Memory B cell (primary cell): ENCODE data around the gene RNF103.
"Not testable (repeated sequence)": the region's sequence is repeated elsewhere in the genome, so short reads cannot be mapped to it uniquely, and the experiment has no call there.

Experiments used
- ATAC-seq: fragments of 150-1000 bp; cut with Tn5 transposase; 2 replicates; pipeline ENCODE4 v1.10.0; 2021; ENCODE audit warnings: low read depth, mild to moderate bottlenecking, moderate library complexity
- DNase-seq, 2 donors: peaks; one replicate each; pipeline ENCODE4 v3.0.0; 2022; ENCODE audit warnings: low spot score in 2 of 2
- H3K27ac Mint-ChIP-seq: one replicate; pipeline ENCODE4 v1.8.0; 2022; ENCODE audit warnings: mild to moderate bottlenecking, moderate library complexity, mixed read lengths
- H3K27me3 Mint-ChIP-seq: one replicate; pipeline ENCODE4 v1.8.0; 2022; ENCODE audit warnings: mixed read lengths
- H3K36me3 Mint-ChIP-seq: one replicate; pipeline ENCODE4 v1.8.0; 2022; ENCODE audit warnings: mild to moderate bottlenecking, mixed read lengths
- H3K4me1 Mint-ChIP-seq: one replicate; pipeline ENCODE4 v1.8.0; 2022; ENCODE audit warnings: mixed read lengths
- H3K4me3 Mint-ChIP-seq: one replicate; pipeline ENCODE4 v1.8.0; 2022; ENCODE audit warnings: mild to moderate bottlenecking, moderate library complexity, mixed read lengths
- H3K9me3 Mint-ChIP-seq: one replicate; pipeline ENCODE4 v1.8.0; 2022; ENCODE audit warnings: mixed read lengths

RNF103 gene, protein sequence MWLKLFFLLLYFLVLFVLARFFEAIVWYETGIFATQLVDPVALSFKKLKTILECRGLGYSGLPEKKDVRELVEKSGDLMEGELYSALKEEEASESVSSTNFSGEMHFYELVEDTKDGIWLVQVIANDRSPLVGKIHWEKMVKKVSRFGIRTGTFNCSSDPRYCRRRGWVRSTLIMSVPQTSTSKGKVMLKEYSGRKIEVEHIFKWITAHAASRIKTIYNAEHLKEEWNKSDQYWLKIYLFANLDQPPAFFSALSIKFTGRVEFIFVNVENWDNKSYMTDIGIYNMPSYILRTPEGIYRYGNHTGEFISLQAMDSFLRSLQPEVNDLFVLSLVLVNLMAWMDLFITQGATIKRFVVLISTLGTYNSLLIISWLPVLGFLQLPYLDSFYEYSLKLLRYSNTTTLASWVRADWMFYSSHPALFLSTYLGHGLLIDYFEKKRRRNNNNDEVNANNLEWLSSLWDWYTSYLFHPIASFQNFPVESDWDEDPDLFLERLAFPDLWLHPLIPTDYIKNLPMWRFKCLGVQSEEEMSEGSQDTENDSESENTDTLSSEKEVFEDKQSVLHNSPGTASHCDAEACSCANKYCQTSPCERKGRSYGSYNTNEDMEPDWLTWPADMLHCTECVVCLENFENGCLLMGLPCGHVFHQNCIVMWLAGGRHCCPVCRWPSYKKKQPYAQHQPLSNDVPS

DNA sequence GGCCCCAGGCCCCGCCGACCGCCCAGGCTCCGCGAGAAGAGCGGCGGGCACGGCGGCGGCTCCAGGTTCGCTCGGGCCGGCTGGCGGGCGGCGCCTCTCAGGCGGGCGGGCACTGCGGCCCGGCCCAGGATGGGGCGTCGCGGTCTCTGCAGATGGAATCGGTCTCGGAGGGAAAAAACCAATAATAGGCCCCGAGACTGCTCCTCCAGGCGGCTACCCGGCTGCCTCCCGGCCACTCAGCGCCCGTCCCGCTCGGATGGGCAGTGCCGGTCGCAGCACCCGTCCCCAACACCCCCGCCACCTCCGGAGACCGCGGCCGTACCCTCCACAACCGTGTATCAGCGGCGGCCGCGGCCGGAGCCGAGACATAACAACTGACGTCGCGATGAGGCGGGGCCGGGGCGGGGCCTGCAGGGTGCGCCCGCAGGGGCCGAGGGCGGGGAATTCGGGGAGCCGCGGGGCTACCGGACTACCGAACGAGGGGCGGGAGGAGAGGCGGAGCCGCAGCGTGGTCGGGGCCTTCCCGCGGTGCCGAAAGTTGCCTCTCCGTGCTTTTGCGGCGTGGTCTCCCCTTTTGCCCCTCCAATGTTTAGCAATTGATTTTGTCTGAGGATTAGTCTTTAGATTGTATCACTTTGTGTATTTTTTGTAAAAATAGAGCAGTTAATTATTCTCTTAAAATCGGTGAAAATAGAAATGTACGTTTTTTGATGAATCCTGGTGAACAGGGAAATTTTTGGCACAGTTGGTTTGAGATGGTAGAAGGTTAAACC is at the start of gene RNF103:
RNF103 (minus strand) TSS at position 372 of the 773 bp plus-strand sequence. CDS start 979 bp downstream, outside the sequence.
- Mint-ChIP-seq H3K4me1 (peaks cover 25% of the 10 kb centered on the region), H3K9me3 (no peaks in the 10 kb centered on the region), H3K27ac (peak within 1 kb of the TSS; percentile 97), H3K4me3 (peak within 1 kb of the TSS; percentile 95), H3K27me3 (no peaks in the 10 kb centered on the region), H3K36me3 (peaks cover 12% of the 10 kb centered on the region)
- ATAC-seq (peak; percentile 83), DNase-seq (peak; percentile 95 to 96)

DNA sequence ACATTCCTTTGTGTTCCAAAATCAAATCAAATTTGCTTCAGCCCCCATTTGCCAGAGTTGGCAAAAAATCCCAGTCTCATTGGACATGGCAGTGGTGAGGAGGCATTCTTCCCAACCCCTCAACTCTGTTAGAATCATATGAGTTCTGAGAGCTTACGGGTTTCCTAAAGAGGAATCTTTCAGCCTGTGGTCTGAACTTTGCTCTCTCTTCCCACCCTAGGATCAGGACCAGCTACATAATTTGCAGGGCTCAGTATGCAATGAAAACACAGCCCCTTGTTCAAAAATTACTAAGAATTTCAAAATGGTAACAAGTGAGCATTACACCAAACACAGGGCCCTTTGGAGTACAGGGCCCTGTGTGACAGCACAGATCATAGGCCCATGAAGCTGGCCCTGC is 49.3 kb upstream of the RNF103 start:
- no peaks in the 10 kb centered on the region for H3K36me3 Mint-ChIP-seq
- no peak for ATAC-seq
- no peak overlapping the region for H3K27ac Mint-ChIP-seq
- no peaks in the 10 kb centered on the region for H3K9me3 Mint-ChIP-seq
- no peaks in the 10 kb centered on the region for H3K27me3 Mint-ChIP-seq
- no peak for DNase-seq
- H3K4me1 Mint-ChIP-seq = no peaks in the 10 kb centered on the region
- H3K4me3 Mint-ChIP-seq = no peak overlapping the region

DNA sequence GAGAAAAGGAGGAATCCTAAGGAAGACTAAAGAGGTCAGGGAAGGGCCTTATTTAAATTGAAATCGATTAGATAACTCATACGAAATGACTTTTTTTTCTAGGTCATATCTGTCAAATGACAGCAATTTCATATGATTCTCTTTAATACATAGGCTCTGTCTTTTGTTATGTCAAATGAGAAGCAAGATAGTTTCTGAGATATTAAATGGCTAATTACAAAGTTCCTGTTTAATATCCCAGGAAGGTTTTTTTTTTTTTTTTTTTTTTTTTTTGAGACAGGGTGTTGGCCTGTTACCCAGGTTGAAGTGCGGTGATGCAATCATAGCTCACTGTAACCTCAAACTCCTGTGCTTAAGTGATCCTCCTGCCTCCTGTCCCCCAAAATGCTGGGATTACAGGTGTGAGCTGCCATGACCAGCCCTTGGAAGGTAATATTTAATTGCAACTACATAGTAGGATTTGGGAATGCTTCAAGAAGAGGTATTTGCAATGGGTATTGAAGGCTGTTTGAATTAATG is 48.4 kb upstream of the RNF103 start:
- Mint-ChIP-seq H3K4me1 (no peaks in the 10 kb centered on the region), H3K4me3 (no peak overlapping the region), H3K36me3 (peaks cover 1% of the 10 kb centered on the region), H3K27ac (no peak overlapping the region), H3K9me3 (no peaks in the 10 kb centered on the region), H3K27me3 (no peaks in the 10 kb centered on the region)
- DNase-seq = no peak
- ATAC-seq = no peak

DNA sequence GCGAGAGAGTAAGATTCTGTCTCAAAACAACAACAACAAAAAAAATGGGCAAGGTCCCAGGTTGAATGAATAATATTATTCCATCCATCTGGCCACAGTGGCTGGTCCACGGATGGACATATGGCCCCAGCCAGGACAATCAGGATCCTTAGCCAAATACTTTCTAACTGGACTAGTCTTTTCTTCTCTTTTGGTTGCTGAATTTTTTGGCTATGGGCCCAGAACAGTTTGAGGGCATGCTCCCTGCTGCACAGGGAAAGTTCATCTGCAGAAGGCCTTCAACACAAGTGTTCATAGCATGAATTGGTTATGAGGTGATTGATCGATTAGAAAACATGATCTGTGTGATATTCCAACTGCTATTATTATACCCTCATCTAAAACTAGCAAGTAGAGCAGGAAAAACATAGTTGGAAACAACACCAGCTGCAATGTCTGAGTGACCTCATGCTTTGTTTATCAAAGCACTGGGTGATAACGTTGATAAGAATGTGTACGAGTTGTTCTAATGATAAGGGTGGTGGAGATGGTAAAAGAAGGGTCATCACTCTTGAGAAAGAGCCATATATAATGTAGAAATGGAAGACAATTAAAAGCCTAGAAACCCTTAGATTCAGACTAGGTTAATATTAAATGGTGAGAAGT is 47.8 kb upstream of the RNF103 start:
- DNase-seq = no peak
- H3K9me3 Mint-ChIP-seq = no peaks in the 10 kb centered on the region
- H3K4me1 Mint-ChIP-seq = no peaks in the 10 kb centered on the region
- ATAC-seq = no peak
- no peak overlapping the region for H3K27ac Mint-ChIP-seq
- H3K4me3 Mint-ChIP-seq = no peak overlapping the region
- peaks cover 3% of the 10 kb centered on the region for H3K36me3 Mint-ChIP-seq
- H3K27me3 Mint-ChIP-seq = no peaks in the 10 kb centered on the region

DNA sequence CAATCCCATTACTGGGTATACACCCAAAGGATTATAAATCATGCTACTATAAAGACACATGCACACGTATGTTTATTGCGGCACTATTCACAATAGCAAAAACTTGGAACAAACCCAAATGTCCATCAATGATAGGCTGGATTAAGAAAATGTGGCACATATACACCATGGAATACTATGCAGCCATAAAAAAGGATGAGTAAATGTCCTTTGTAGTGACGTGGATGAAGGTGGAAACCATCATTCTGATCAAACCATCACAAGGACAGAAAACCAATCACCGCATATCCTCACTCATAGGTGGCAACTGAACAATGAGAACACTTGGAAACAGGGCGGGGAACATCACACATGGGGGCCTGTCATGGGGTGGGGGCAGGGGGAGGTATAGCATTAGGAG is 45.7 kb upstream of the RNF103 start:
- H3K9me3 Mint-ChIP-seq, H3K27ac Mint-ChIP-seq, H3K4me1 Mint-ChIP-seq, H3K4me3 Mint-ChIP-seq, H3K27me3 Mint-ChIP-seq, DNase-seq, ATAC-seq: not testable (repeated sequence)
- H3K36me3 Mint-ChIP-seq = peaks cover 11% of the 10 kb centered on the region

DNA sequence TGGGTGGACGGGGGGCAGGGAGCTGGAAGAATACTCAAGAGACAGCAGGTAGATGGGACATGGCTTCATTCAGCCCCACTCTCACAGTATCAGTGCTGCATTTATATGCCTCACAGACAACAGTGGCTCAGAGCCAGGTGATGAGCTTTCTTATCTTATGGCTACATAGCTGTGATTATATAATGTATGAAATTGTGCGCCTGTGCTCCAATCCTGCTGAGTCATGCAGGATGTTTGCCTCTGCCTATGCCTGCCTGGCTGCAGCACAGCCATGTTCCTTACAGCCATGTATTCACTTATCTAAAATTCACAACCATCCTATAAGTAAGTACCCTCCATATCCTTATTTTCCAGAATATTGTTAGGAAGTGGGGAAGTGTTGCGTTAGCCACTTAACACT is 37.7 kb upstream of the RNF103 start:
- DNase-seq (no peak), ATAC-seq (no peak)
- H3K4me1 Mint-ChIP-seq = no peaks in the 10 kb centered on the region

DNA sequence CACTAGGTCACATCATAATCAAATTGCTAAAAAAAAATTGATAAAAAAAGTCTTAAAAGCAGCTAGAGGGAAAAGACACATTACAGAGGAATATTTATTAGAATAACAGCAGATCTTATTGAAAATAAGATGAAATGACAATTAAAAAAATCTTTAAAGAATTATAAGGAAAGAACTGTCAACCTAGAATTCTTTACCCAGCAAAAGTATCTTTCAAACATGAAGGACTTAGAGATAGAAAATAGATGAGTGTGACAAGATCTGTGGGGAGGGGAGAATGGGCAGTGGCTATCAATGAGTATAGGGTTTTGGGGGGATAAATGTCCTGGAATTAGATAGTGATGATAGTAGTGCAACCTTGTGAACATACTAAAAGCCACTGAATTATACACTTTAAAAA is 26.5 kb upstream of the RNF103 start:
- ATAC-seq (no peak), DNase-seq (no peak)
- Mint-ChIP-seq H3K27ac (no peak overlapping the region), H3K4me1 (no peaks in the 10 kb centered on the region), H3K27me3 (peaks cover 3% of the 10 kb centered on the region), H3K9me3 (peaks cover 10% of the 10 kb centered on the region), H3K4me3 (no peak overlapping the region), H3K36me3 (peaks cover 12% of the 10 kb centered on the region)

More for the DNA sequence above, 37.7 kb upstream of the RNF103 start:
- Mint-ChIP-seq H3K4me3 (no peak overlapping the region), H3K27me3 (no peaks in the 10 kb centered on the region), H3K9me3 (peaks cover 6% of the 10 kb centered on the region), H3K27ac (no peak overlapping the region), H3K36me3 (peaks cover 7% of the 10 kb centered on the region)

DNA sequence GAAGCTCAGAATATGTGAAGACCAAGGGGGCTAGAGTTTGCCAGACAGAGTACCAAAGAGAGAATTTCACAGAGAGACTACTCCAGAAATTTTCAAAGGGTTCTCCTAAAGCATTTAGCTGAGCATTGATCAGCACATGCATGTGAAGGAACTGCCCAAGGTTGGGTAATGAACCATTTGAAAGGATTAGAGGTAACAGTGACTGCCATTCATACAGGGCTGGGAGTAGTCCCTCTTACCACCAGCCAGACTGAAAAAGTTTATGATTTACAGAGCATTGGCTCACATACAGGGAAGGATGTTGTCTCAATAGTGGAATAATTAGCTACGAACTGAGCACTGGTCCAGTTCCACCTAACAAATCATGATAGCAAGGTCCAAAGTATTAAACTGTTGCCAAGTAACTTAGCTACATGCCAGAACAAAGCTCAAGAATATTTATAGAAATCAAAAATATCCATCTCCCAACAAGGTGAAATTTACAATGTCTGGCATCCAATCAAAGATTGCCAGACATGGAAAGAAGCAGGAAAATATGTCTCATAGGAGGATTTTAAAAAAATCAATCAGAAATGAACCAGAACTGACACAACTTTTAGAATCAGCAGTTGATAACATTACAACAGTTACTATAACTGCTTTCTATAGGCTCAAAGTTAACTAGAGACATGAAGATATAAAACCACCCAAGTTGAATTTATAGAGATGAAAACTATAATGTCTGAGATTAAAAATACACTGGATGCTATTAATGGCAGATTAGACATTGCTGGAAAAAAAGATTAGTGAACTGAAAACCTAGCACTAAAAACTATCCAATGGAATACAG is 25.7 kb upstream of the RNF103 start:
- H3K4me3 Mint-ChIP-seq = no peak overlapping the region
- no peak for ATAC-seq
- DNase-seq = no peak
- no peaks in the 10 kb centered on the region for H3K4me1 Mint-ChIP-seq
- H3K36me3 Mint-ChIP-seq = peaks cover 12% of the 10 kb centered on the region
- peaks cover 3% of the 10 kb centered on the region for H3K27me3 Mint-ChIP-seq
- peaks cover 10% of the 10 kb centered on the region for H3K9me3 Mint-ChIP-seq
- H3K27ac Mint-ChIP-seq = no peak overlapping the region

DNA sequence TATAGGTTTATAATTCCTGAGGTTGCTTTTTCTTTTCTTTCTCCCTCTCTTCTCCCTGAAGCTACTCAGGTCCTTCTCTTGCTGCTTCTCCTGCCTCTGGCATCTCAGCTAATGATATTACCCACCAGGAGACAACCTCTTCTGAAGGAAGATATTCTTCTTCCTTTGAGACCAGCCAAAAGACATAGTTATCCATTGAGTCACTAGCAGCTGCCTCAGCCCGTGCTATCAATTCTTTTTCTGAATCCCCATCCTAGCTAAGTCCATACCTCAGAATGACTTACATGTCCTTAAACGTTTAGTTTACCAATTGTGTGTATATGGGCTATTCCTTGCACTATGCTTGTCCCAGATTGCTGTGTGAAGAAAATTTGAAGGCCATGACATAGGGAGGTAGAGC is 25.0 kb upstream of the RNF103 start:
- H3K4me3 Mint-ChIP-seq = no peak overlapping the region
- ATAC-seq = no peak
- H3K9me3 Mint-ChIP-seq = peaks cover 10% of the 10 kb centered on the region
- peaks cover 15% of the 10 kb centered on the region for H3K36me3 Mint-ChIP-seq
- no peaks in the 10 kb centered on the region for H3K4me1 Mint-ChIP-seq
- no peak for DNase-seq
- peaks cover 3% of the 10 kb centered on the region for H3K27me3 Mint-ChIP-seq
- H3K27ac Mint-ChIP-seq = no peak overlapping the region

DNA sequence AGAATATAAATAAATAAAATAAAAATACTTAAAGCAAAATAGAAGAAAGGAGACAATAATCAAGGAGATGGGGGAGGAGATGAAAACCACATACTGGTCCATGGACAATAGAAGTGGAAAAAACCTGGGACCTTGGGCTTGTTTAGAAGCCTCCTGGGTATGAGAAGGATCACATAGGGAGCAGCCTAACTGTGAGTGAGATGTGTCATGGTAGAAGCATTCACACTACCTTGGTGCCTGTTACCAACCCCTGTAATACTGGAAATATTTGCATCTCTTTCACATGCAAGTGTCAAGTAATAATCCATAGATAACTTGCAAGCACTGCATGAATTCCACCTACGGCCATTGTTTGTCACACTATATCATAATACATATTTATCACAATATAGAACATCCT is 23.2 kb upstream of the RNF103 start:
- ATAC-seq = no peak
- DNase-seq = no peak
- Mint-ChIP-seq H3K9me3 (peaks cover 10% of the 10 kb centered on the region), H3K36me3 (peaks cover 15% of the 10 kb centered on the region), H3K27me3 (peaks cover 3% of the 10 kb centered on the region), H3K4me1 (no peaks in the 10 kb centered on the region), H3K27ac (no peak overlapping the region), H3K4me3 (no peak overlapping the region)

DNA sequence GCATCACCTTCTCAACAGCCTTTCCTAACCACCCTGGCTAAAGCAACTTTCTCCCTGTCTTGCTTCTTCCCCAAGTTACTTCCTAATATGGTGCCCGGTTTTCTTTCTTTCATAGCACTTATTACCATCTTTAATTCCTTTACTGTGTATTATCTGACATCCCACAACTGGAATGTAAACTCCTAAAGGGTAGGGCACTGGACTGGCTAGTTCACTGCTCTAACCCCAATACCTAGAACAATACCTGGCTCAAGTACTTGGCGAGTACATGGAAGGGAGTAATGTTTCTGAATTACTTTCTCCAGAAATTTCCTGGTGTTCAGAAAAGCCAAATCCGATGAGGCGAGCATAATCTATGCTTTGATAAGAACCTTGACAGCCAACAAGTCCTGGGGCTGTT is 22.7 kb upstream of the RNF103 start:
- Mint-ChIP-seq H3K4me3 (no peak overlapping the region), H3K9me3 (peaks cover 10% of the 10 kb centered on the region), H3K4me1 (no peaks in the 10 kb centered on the region), H3K36me3 (peaks cover 15% of the 10 kb centered on the region), H3K27me3 (peaks cover 3% of the 10 kb centered on the region), H3K27ac (no peak overlapping the region)
- DNase-seq (no peak), ATAC-seq (no peak)

DNA sequence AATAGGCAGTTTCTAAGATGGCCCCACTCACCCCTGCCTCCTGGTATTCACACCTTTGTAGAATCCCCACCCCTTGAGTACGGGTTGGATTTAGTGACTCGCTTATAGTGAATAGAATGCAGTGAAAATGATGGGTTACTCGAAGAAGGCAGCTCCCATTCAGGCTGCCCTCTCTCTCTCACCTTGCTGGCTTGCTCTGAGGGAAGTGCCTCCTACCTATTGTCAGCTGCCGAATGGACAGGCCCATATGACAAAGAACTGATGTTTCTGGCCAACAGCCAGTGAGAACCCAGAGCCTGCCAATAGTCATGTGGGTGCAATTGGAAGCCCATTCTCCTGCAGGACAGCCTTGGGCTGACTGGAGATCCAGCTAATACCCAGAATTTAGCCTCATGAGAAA is 22.1 kb upstream of the RNF103 start:
- ATAC-seq (no peak), DNase-seq (no peak)
- peaks cover 11% of the 10 kb centered on the region for H3K9me3 Mint-ChIP-seq
- no peak overlapping the region for H3K4me3 Mint-ChIP-seq
- H3K4me1 Mint-ChIP-seq = no peaks in the 10 kb centered on the region
- peaks cover 3% of the 10 kb centered on the region for H3K27me3 Mint-ChIP-seq
- H3K36me3 Mint-ChIP-seq = peaks cover 16% of the 10 kb centered on the region
- no peak overlapping the region for H3K27ac Mint-ChIP-seq

DNA sequence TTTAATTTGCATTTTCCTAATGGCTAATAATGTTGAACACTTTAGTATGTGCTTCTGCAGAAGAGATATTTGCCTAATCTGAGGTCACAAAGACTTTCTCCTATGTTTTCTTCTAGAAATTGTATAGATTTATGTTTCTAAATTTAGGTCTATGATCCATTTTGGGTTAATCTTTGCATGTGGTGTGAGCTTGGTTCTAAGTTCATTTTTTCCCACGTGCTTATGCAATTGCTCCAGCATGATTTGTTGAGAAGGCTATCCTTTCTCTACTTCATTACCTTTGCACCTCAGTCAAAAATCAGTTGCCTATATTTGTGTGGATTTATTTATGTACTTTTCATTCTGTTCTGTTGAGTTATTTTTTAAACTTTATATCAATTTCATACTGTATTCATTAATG is 15.0 kb upstream of the RNF103 start:
- Mint-ChIP-seq H3K27me3 (no peaks in the 10 kb centered on the region), H3K9me3 (peaks cover 7% of the 10 kb centered on the region), H3K4me3 (no peak overlapping the region), H3K27ac (no peak overlapping the region), H3K4me1 (no peaks in the 10 kb centered on the region), H3K36me3 (peaks cover 2% of the 10 kb centered on the region)
- ATAC-seq (no peak), DNase-seq (no peak)
